ENCODE data around the gene TRIM29. TPM values are rescaled to one million over a fixed set of nuclear protein-coding genes. Genes with fewer than 3 reads are reported as not detected.

The TRIM29 gene
- total and polyA plus RNA-seq, 2 of the 13 experiments (the other 11 are each of a cell fraction or from before 2014, with no cell fraction given): 0.86 TPM

- TF ChIP-seq PHF8 (CRISPR knock-in tag; IDR thresholded peaks at IDR 0.05) (no peak), THRA (CRISPR knock-in tag; IDR thresholded peaks at IDR 0.05; ENCODE audit: borderline replicate concordance) (peak; percentile 30; the same call in 1 of the 2 replicates)
- TF ChIP-seq, protein P1, sequence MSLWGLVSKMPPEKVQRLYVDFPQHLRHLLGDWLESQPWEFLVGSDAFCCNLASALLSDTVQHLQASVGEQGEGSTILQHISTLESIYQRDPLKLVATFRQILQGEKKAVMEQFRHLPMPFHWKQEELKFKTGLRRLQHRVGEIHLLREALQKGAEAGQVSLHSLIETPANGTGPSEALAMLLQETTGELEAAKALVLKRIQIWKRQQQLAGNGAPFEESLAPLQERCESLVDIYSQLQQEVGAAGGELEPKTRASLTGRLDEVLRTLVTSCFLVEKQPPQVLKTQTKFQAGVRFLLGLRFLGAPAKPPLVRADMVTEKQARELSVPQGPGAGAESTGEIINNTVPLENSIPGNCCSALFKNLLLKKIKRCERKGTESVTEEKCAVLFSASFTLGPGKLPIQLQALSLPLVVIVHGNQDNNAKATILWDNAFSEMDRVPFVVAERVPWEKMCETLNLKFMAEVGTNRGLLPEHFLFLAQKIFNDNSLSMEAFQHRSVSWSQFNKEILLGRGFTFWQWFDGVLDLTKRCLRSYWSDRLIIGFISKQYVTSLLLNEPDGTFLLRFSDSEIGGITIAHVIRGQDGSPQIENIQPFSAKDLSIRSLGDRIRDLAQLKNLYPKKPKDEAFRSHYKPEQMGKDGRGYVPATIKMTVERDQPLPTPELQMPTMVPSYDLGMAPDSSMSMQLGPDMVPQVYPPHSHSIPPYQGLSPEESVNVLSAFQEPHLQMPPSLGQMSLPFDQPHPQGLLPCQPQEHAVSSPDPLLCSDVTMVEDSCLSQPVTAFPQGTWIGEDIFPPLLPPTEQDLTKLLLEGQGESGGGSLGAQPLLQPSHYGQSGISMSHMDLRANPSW (CRISPR knock-in tag; IDR thresholded peaks at IDR 0.05; ENCODE audit: borderline replicate concordance): no peak
- ATAC-seq (no peak), FAIRE-seq (no peak), DNase-seq (ENCODE audit: low spot score) (peak; percentile 25)
- WGBS (ENCODE audit: low lambda C conversion rate): 12% methylated on average over 10 of the region's 12 CpGs
- intact Hi-C loops (cut with micrococcal nuclease; ENCODE audit: unreplicated experiment) (no loop called here), in situ Hi-C loops (cut with HindIII; ENCODE audit: extremely low pct_ligation_motif_present, low pct_unique_long_range_greater_than_20kb) (no loop called here)
- Histone ChIP-seq H2AFZ (ENCODE audit: low read length) (no peak overlapping the region), H4K20me1 (ENCODE audit: insufficient read depth, low read length) (no peaks in the 10 kb centered on the region), H3K9ac (ENCODE audit: insufficient read depth, low read depth, low read length) (no peak overlapping the region), H3K4me2 (ENCODE audit: low read depth, low read length) (no peak overlapping the region), H3K4me1 (ENCODE audit: insufficient read depth, low read length) (0 out of 2 replicates have a peak, but pooled peaks cover 12% of the 10 kb centered on the region), H3K9me3 (ENCODE audit: low read length) (no peaks in the 10 kb centered on the region), H3K4me3 (replicated peaks in 1 of 3; ENCODE audit: insufficient read depth in 1 of 3, low read depth in 2 of 3, low read length in 3 of 3) (no peak overlapping the region), H3K27me3 (ENCODE audit: control insufficient read depth in 1 of 2, insufficient read depth in 2 of 2, low read length in 2 of 2) (peaks cover 24 to 95% of the 10 kb centered on the region in 2 experiments), H3K27ac (ENCODE audit: extremely low read length, insufficient read depth, low read length) (no peak overlapping the region), H3K79me2 (ENCODE audit: insufficient read depth, low read length) (no peaks in the 10 kb centered on the region), H3K36me3 (replicated peaks in 1 of 2; ENCODE audit: control insufficient read depth in 1 of 2, insufficient read depth in 2 of 2, low read length in 2 of 2) (no peaks in the 10 kb centered on the region)
- BruUV-seq (replicated peaks): no TSS peak
- POLR2A ChIA-PET: no interaction called here
- CTCF ChIA-PET (ENCODE audit: low intra/inter-chr PET ratio, low total read pairs): no interaction called here
Observed at GRCh38 chr11:120131941-120132644, 5.8 kb downstream of the TRIM29 start.

Measured in HepG2 (cell line).